HL-60/S4 treated with retinoic acid at 250 ng/mL for 4 days and 3 days (cell line): ENCODE results near the gene LANCL3.
"Not testable (repeated sequence)": the region's sequence is repeated elsewhere in the genome, so short reads cannot be mapped to it uniquely, and the experiment has no call there.

Experiments used
- in situ Hi-C: fragments of 300-500 bp; cut with MboI; formaldehyde crosslinking; loops from 2 replicates; pipeline ENCODE4 v1.7.0; 2022; ENCODE audit warnings: low sequenced_read_pairs

Gene LANCL3

DNA sequence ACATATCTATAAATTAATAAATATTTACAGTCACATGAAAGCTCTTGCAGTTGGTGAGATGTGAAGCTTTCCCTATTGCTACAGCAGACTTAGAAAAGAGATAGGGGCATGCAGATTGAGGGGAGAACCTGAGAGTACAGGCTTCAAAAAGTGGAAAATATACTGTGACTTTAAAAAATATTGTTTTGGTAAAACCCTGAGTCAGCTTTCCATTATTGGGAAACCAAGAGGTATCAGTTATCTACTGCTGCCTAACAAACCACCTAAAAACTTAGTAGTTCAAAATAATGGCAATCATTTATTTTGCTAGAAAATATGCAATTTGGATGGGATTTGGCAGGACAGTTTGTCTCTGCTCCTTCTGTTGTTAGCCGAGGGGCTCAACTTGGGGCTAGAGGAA, 38.3 kb downstream of the LANCL3 start:
- in situ Hi-C loops: no loop called here

DNA sequence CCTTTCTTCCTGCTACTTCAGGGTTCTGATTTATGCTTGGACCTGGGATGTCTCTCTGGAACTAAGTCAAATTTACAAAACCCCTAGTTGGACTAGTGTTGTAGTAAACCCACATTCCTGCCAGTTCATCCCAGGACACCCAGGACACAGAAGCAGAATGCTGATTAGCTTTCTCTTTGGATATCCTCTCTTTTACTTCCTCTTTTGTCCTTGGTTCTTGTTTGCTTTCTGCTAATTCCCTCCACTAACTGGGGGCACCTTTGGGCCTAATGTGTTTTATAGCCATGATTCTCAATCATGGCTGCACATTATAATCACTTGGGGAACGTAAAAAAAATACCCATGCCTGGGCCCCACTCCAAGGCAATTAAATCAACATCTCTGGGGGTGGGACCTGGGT, 42.5 kb downstream of the LANCL3 start:
- in situ Hi-C loops: no loop called here

DNA sequence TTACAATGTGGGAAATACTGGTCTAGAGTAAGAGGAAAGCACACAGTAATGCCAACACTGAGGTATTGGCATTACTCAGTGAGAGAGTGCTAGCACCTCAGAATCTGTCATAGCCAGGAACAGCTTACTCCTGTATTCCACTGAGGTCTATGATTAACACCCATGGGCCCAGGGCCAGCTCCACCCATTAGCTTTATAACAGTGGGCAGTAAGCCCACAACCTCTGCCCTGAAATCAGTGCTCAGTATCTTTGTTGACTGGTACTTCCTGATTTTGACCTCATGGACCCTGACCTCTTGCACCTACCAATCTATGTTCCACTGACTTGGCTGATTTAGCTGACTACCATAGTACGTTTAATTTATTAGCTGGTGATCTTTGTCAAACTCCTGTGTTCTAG, 56.1 kb downstream of the LANCL3 start:
- in situ Hi-C loops: no loop called here

DNA sequence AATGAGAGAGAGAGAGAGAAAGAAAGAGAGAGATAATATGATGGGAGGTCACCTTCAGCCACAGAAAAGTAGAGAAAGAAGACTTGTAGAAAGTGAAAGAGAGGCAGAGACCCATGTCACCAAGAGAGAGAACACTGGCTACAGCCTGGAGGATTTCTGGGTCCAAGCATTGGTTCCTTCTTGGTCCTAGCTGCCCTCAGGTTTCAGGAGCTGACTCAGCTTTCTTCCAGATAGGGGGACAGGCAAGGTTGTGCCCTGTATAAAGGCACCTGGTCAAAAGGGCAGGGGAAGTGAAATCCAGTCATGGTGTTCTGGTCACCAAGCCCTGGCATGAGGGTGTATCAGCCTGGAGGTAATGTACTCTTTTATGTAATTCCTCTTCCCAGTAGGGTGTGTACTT, 66.6 kb downstream of the LANCL3 start:
- in situ Hi-C loops: no loop called here

DNA sequence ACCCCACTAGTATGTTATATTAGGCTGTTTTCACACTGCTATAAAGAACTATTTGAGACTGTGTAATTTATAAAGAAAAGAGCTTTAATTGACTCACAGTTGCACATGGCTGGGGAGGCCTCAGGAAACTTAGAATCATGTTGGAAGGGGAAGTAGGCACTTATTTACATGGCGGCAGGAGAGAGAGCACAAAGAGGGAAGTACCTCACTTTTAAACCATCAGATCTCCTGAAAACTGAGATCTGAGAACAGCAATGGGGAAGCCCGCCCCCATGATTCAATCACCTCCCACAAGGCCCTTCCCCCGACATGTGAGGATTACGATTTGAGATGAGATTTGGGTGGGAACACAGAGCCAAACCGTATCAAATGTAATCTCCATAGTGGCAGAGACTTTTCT, 68.7 kb downstream of the LANCL3 start:
- in situ Hi-C loops: no loop called here

DNA sequence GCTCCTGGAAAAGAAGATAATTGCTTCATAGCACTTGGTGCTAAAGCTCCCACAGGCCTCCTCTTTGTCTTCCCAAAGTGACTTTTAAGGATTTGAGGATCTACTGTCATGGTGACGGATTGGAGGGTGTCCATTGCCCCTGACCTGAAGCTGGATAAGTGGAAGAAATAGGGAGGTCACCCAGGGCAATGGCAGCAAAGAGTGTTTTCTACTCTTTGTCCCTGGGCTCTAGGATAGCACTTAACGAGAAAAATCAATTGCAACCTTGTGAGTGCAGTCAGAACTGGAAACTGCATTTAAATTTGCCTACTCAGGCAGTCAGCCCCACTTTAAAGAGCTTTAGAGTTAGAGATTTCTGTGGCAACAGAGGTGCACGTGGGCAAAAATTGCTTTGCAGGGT, 70.4 kb downstream of the LANCL3 start:
- in situ Hi-C loops: no loop called here

DNA sequence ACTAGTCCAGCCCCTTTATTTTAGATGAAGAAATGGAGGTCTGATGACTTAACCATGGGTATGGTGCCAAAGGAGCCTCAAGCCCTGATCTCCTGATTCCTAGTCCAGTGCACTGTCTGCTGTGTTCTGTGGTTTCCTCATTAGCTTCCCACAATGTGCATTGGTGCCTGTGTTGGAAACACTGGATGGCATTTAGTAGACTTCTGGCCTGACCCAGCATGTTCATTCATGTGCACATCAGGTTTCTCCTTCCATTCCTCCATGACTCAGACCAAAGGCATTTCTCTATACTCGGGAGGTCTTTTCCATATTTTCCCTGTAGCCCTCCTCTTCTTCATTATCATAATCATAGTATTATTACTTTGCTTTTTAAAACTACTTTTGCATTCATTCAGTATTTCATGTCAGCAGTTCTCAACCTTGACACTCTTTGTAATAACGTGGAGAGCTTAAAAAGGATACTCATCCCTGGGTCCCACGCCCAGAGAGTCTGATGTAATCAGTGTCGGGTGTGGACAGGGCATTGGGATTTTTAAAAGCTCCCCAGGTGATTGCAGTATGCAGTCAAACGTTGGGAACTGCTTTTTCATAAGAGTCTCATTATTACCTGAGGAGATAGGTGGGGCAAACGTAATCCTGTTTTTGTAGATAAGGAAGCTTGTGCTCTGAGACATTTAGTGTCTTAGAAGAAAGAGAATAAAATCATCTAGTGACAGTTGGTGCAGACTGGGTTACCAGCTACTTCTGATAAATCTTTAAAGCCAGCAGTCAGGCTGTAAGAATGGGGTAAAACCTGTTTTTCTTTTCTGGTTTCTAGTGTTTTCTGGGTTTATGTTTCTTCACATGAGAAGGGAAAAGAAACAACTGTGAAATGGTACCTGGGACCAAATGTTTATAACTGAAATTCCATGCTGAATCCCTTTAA, 73.2 kb downstream of the LANCL3 start:
- in situ Hi-C loops: no loop called here

DNA sequence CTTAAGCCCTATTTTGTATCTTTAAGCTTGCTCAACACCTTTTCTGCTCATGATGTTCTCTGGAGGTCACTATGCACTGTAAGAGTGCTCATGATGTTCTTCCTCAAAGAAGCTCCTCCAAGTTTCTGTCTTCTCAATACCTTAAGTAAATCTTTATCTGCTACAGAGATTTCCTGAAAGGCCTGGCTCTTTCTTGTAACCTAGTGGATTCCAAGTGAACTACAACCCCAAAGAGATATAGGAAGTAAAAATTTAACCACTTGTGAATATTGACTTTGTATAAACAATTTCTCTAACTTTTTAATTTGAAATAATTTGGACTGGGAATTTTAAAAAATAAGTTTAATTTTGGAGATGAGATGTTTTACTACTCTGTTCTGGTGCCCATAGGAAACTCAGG, 74.8 kb downstream of the LANCL3 start:
- in situ Hi-C loops: no loop called here

DNA sequence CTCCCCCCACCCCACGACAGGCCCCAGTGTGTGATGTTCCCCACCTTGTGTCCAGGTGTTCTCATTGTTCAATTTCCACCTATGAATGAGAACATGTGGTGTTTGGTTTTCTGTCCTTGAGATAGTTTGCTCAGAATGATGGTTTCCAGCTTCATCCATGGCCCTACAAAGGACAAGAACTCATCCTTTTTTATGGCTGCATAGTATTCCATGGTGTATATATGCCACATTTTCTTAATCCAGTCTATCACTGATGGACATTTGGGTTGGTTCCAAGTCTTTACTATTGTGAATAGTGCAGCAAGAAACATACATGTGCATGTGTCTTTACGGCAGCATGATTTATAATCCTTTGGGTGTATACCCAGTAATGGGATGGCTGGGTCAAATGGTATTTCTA, 79.4 kb downstream of the LANCL3 start:
- in situ Hi-C loops: not testable (repeated sequence)

DNA sequence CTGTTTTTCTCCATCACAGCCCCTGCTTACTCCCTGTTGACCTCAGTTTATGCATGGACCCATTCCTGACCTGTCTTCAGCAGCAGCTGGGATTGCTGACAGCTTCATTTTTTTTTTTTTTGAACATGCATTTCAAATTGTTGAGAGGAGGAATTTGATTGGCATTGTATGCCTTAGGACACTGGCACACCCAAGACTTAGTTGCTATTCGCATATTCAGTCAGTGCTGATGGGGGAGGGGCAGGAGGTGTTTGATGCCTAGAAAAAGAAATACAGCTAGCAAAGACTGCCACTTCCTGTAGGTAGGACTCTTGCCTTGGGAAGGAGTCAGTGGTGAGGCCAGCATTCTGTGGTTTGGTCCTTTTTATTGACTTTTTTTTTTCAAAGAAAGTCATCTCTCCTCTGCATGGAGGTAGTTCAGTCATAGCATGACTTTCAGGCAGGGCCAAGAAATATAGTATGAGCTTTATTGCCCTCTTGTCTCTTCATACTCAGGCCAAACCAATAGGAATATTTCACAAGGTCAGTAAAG, 80.5 kb downstream of the LANCL3 start:
- in situ Hi-C loops: no loop called here

DNA sequence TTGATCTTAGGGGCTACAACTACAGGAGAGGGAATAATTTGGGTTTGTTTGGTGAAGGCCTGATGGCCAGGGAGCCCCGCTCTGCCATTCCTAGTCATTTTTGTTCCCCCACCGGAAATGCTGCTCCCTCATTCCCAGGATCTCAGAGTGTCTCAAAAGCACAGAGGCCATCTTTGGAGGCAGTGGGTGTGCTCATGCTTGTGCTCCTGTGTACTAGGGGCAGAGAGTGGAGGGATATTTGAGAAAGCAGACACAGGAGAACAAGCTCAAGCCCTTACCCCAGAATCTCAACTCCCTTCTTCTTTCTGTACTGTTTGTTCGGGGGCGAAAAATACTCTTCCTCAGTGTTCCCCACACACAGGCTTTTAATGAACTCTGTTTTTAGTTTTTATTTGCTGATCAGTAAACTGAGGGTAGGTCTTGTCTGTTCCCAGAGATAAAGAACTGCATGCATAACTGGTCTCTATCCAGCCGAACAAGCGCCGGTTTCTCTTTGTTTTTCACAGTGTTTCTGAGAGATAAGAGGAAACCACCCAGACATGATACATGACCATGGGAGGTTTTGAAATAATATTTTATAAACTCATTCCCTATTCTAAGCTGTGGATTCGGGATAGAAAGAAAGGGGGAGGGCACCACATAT, 81.2 kb downstream of the LANCL3 start:
- in situ Hi-C loops: no loop called here

DNA sequence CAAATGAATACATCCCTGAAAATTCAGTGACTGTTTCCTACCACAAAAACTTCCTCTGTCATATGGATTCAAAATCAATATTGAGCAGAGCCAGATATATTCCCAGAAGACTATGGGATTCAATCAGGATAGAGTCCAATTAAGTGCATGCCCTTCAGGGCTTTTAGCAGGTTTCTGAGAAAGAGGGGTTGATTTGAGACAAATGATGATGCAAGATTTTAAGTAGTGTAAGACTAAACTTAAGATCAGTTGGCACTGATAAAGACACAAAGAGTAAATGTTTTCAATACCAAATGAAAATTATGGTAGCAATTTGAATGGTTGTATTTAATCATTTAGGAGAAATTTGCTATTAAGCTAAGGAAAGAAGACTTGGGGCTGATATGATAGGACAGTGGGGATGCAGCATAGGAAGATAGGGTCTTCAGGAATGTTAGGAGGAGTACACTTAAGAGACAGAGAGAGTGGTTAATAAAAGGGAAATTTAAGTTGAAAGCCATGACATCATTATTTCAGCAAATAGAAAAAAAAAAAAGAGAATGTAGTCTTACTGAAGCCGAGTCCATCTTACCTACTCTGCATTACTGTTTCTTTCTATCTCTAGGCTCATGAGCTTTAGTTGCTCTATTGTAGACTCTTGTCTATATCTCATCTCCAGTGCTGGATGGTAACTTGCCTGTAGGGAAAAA, 82.1 kb downstream of the LANCL3 start:
- in situ Hi-C loops: no loop called here

DNA sequence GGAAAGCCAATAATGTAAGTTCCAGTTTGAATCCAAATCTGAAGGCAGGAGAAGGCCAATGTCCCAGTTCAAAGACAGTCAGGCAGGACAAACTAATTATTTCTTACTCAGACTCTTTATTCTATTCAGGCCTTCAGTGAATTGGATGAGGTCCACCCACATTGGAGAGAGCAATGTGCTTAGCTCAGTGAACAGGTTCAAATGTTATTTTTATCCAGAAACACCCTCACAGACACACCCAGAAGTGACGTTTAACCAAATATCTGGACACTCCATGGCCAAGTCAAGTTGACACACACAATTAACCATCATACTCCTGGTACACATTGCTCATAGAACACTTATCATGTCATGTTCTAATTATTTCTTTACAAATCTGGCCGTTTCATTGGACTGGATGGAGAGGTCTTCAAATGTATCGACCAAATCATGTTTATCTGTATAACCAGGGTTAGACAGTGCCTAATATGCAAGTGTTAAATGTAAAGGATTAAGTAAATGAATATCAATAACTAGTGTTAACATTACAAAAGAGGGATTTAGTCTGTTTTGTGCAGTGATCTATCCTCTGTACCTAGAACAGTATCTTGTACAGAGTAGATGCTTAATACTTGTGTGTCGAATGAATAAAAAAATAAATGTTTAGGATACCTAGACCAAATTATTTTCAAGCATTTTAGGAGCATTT, 87.0 kb downstream of the LANCL3 start:
- in situ Hi-C loops: no loop called here

DNA sequence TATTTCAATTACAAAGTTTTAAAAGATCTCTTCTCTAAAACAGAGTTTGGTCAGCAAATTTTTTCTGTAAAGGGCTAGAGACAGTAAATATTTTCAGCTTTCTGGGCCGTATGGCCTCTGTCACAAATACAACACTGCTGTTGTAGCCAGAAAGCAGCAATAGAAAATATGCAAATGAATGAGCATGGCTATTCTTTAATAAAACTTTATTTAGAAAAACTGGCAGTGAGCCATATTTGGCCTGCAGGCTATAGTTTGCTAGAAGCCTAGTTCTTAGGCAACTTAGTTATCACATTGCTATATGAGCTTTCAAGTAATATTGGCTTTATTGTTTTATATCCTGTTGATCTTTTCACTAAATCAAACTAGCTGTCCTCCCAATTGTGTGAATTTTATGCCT, 87.6 kb downstream of the LANCL3 start:
- in situ Hi-C loops: no loop called here

DNA sequence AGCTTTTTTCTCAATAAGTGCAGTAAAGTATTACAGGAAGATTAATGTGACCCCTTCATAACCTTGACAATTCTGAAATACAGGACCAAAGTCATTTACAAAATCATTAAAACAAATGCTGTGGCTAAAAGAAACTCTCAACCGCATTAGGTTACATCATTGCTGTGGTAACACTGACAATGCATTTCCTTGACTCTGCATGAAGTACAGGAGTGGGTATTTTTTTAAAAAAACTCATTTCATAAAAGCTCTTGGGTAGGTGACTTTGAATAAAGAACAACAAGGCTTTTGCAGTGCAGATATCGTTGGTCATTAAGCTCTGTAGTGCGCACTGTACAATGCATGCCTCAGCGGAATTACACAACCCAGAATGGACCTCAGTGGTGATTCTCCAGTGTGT, 90.7 kb downstream of the LANCL3 start:
- in situ Hi-C loops: no loop called here

DNA sequence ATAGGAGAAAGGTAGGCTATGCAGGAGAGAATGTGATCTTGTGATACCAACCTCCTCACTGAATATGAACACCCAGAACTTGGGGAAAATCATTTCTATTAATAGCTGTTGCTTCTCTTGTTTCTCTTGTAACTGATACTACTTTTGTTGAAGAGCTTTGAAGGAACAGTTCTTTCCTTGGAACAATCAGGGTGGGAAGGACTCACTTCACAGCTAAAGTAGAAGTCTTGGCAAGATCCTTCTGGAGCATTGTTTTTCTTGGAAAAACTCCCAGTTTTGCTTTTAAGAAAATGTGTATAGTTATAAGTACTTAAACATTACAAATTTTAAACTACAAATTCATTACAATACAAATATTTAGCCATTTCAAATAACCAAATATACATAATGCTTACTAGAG, 95.1 kb downstream of the LANCL3 start:
- in situ Hi-C loops: no loop called here

DNA sequence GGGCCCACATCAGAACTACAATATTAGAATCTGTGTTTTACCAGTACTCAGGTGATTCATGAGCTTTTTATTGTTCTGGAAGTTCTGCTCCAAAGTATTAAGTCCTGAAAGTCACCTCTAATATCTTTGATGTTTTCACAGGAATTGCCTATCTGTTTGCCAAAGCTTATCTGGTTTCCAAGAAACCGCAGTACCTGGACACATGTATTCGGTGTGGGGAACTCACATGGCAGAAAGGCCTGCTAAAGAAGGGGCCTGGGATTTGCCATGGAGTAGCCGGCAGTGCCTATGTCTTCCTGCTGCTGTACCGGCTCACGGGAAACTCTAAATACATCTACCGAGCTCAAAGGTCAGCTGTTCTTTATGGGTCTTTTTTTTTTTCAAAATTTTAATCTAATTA, 95.7 kb downstream of the LANCL3 start:
- in situ Hi-C loops: no loop called here

DNA sequence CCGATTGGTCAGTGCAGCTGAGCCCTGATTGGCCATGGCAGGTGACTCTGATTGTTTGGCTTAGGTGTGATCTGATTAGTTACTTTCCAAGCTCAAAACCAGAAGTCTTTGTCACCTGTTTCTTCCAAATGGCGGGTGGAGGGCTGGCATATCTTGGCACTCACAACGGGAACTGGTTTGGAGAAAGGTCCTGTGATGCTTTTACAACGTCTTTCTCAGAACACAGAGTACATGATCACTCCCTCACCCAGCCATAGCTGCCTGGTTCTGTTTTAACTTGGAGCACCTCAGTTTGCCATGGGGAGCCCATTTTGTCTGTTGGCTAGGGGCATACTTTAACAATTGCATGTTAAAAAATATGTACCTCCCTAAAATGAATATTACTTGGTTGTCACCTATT, 101.1 kb downstream of the LANCL3 start:
- in situ Hi-C loops: no loop called here

DNA sequence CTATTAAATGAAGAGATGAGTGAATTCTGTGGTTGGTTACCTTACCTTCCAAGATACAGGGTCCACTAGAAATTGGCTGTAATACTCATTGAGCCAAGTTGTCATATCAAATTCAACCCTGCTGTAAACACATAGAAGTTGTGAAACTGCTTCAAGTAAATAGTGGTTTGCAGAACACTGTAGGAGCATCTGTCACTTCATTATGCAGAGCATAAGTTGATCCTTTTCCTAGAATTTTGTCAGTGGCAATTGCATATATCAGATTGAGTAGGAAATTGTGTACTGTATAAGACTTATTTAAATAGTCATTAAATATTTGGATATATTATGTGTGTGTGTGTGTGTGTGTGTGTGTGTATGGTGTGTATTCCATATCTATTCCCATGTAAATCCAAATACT, 105.3 kb downstream of the LANCL3 start:
- in situ Hi-C loops: no loop called here

DNA sequence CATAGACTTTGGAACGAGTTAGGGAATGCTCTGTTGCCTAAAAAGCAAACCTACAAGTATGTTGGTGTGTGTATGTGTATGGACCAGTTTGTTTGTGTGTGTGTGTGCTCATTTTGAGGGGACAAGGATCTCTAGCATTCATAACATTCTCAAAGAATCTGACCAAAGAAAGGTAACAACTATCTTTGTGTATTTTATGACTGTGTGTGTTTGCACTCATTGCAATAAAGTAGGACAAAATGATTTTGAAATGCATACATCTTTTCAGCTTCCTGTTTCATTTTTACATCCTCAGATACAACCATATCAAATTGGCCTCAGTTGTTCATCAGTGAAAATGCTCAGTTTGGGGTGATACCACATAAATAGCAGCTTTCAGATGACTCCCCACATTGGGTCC, 105.8 kb downstream of the LANCL3 start:
- in situ Hi-C loops: no loop called here

DNA sequence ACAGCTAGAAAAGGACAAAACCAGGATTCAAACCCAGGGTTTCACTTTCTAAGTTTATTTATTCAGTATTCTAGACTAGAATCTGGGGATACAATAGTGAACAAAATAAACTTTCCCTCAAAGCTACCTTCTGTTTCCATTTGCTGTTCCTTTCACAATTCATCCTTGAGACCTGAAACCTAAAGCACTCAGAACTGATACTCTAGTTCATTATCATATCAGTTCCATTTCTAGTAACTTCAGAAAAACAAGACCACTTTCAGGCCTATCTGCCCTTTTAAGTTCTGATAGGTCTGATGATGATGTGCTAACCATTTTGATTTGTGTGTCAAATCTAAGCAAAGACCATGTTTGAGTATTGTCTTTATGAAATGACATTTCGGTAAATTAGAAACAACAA, 106.3 kb downstream of the LANCL3 start:
- in situ Hi-C loops: no loop called here
